Measurements from ENCODE around the gene UBC. TPM values are rescaled to one million over a fixed set of nuclear protein-coding genes. Genes with fewer than 3 reads are reported as not detected.

Gene UBC
- total and polyA plus RNA-seq, 9 of the 15 experiments (the other 6 are each of a cell fraction or from before 2014, with no cell fraction given): 533 to 1,153 (median 813) TPM

- no peak for TF ChIP-seq E2F6 (IDR thresholded peaks at IDR 0.05; ENCODE audit: borderline replicate concordance in 1 of 2, extremely low read depth in 1 of 2, insufficient read depth in 1 of 2, insufficient read length in 1 of 2, low read depth in 1 of 2, low read length in 1 of 2, poor library complexity in 1 of 2, severe bottlenecking in 1 of 2)
- TF ChIP-seq ZNF766 (CRISPR knock-in tag; conservative IDR thresholded peaks at IDR 0.05): 0 out of 2 replicates have a peak, but pooled peaks have one; percentile 33
- TF ChIP-seq LARP7 (IDR thresholded peaks at IDR 0.05): 0 out of 2 replicates have a peak, but pooled peaks have one; percentile 13
- TF ChIP-seq ZNF263 (CRISPR knock-in tag; IDR thresholded peaks at IDR 0.05; ENCODE audit: borderline replicate concordance): no peak
- TF ChIP-seq AFF1 (IDR thresholded peaks at IDR 0.05; ENCODE audit: low read depth in 1 of 2, partially characterized antibody in 2 of 2): peak; percentile 18 to 70
- TF ChIP-seq POLR2G (IDR thresholded peaks at IDR 0.05; ENCODE audit: low read depth, low read length): no peak
- peak; percentile 14; the same call in 1 of the 2 replicates for TF ChIP-seq CREM (IDR thresholded peaks at IDR 0.05; ENCODE audit: low read depth)
- no peak for TF ChIP-seq HMG20B (CRISPR knock-in tag; IDR thresholded peaks at IDR 0.05)
- peak in 1 of 2 experiments; percentile 68; a peak in 2 of 4 replicates for TF ChIP-seq FOXK2 (conservative IDR thresholded peaks at IDR 0.05 in 1 of 2, IDR thresholded peaks at IDR 0.05 in 1 of 2; ENCODE audit: low read depth in 2 of 2)
- no peak for TF ChIP-seq MCM7 (IDR thresholded peaks at IDR 0.05)
- no peak for TF ChIP-seq RFX1 (IDR thresholded peaks at IDR 0.05)
- no peak for TF ChIP-seq SAFB2 (IDR thresholded peaks at IDR 0.05; ENCODE audit: borderline replicate concordance, low read depth, low read length, severe bottlenecking)
- 0 out of 2 replicates have a peak, but pooled peaks have one; percentile 39 for TF ChIP-seq ETV1 (tag; conservative IDR thresholded peaks at IDR 0.05; ENCODE audit: low read depth)
- no peak for TF ChIP-seq SRSF7 (optimal IDR thresholded peaks at IDR 0.05; ENCODE audit: low read depth, low read length)
- TF ChIP-seq ZNF174 (CRISPR knock-in tag; IDR thresholded peaks at IDR 0.05): no peak
- no peak for TF ChIP-seq NFE2L1 (tag; IDR thresholded peaks at IDR 0.05; ENCODE audit: borderline replicate concordance, low read depth)
- peak; percentile 10 for TF ChIP-seq ZFP36 (IDR thresholded peaks at IDR 0.05; ENCODE audit: low read depth, low read length, partially characterized antibody)
- no peak for TF ChIP-seq E4F1 (CRISPR knock-in tag; IDR thresholded peaks at IDR 0.05; ENCODE audit: borderline replicate concordance)
Measured at GRCh38 chr12:124921200-124922031, 7.0 kb upstream of the UBC start (continued).

All from K562 (cell line).